ENCODE measurements around the gene SYNE3.
"Not testable (repeated sequence)": the region's sequence is repeated elsewhere in the genome, so short reads cannot be mapped to it uniquely, and the experiment has no call there.

SYNE3 gene

GRCh38 chr14:95524706-95525512 lies 8.5 kb upstream of the SYNE3 start:
- no peak for DNase-seq (ENCODE audit: low spot score)

GRCh38 chr14:95523815-95524448 lies 7.5 kb upstream of the SYNE3 start:
- DNase-seq (ENCODE audit: low spot score): no peak

GRCh38 chr14:95523051-95523814 lies 6.8 kb upstream of the SYNE3 start:
- DNase-seq (ENCODE audit: low spot score): no peak

- no peak for DNase-seq (ENCODE audit: low spot score)
Observed at GRCh38 chr14:95522556-95522955, 6.1 kb upstream of the SYNE3 start.

- DNase-seq (ENCODE audit: low spot score): no peak
Observed at GRCh38 chr14:95522116-95522515, 5.7 kb upstream of the SYNE3 start.

- DNase-seq (ENCODE audit: low spot score): no peak
Observed at GRCh38 chr14:95521001-95521400, 4.6 kb upstream of the SYNE3 start.

- DNase-seq (ENCODE audit: low spot score): no peak
Observed at GRCh38 chr14:95520346-95520745, 3.9 kb upstream of the SYNE3 start.

GRCh38 chr14:95519699-95520098 lies 3.2 kb upstream of the SYNE3 start:
- no peak for DNase-seq (ENCODE audit: low spot score)

- no peak for DNase-seq (ENCODE audit: low spot score)
Observed at GRCh38 chr14:95518045-95518751, 1.7 kb upstream of the SYNE3 start.

GRCh38 chr14:95515596-95516552 lies 576 bp downstream of the SYNE3 start:
- DNase-seq (ENCODE audit: low spot score): peak; percentile 71

- DNase-seq (ENCODE audit: low spot score): peak; percentile 69
Observed at GRCh38 chr14:95515080-95515489, 1.4 kb downstream of the SYNE3 start.

- no peak for DNase-seq (ENCODE audit: low spot score)
Observed at GRCh38 chr14:95514131-95515079, 2.0 kb downstream of the SYNE3 start.

GRCh38 chr14:95513291-95513690 lies 3.2 kb downstream of the SYNE3 start:
- no peak for DNase-seq (ENCODE audit: low spot score)

- no peak for DNase-seq (ENCODE audit: low spot score)
Observed at GRCh38 chr14:95511687-95512086, 4.8 kb downstream of the SYNE3 start.

GRCh38 chr14:95510804-95511203 lies 5.6 kb downstream of the SYNE3 start:
- DNase-seq (ENCODE audit: low spot score): no peak

GRCh38 chr14:95510344-95510743 lies 6.1 kb downstream of the SYNE3 start:
- DNase-seq (ENCODE audit: low spot score): not testable (repeated sequence)

- DNase-seq (ENCODE audit: low spot score): no peak
Observed at GRCh38 chr14:95509495-95509894, 7.0 kb downstream of the SYNE3 start.

GRCh38 chr14:95508377-95508776 lies 8.1 kb downstream of the SYNE3 start:
- no peak for DNase-seq (ENCODE audit: low spot score)

GRCh38 chr14:95507701-95508103 lies 8.7 kb downstream of the SYNE3 start:
- DNase-seq (ENCODE audit: low spot score): no peak

- DNase-seq (ENCODE audit: low spot score): no peak
Observed at GRCh38 chr14:95507174-95507573, 9.3 kb downstream of the SYNE3 start.

Measured in ecto neural progenitor cell (in vitro differentiated cells).